Measurements from ENCODE around the gene TTI1.
"Not testable (repeated sequence)": the region's sequence is repeated elsewhere in the genome, so short reads cannot be mapped to it uniquely, and the experiment has no call there.

Gene TTI1

DNA sequence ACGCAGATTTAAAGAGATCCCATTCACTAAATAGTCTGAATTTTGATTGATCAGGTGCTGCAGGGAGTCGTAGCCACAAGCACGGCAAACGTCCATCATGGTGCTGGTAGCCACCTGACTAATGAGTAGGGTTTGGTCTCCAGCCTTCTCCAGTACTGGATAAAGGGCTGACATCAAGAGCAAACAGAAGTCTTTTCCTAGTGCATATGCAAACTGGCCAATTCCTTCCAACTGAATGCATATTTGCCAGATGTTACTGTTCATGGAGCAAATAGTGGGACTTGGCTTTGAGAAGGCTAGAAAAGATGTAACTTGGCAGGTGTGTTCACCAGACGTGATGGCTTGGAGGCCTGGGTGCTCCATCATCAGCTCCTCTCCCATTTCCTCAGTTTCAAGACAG is 21.6 kb downstream of the TTI1 start:
- TF ChIP-seq CSDC2 (CRISPR knock-in tag; IDR thresholded peaks at IDR 0.05) (no peak), TOX (CRISPR knock-in tag; IDR thresholded peaks at IDR 0.05; ENCODE audit: borderline replicate concordance) (no peak), ZFP3 (CRISPR knock-in tag; IDR thresholded peaks at IDR 0.05) (no peak), ARNTL (CRISPR knock-in tag; IDR thresholded peaks at IDR 0.05; ENCODE audit: borderline replicate concordance, low read depth) (no peak), BACH2 (CRISPR knock-in tag; IDR thresholded peaks at IDR 0.05; ENCODE audit: borderline replicate concordance) (no peak), PATZ1 (CRISPR knock-in tag; IDR thresholded peaks at IDR 0.05; ENCODE audit: borderline replicate concordance) (no peak), ZFP30 (CRISPR knock-in tag; IDR thresholded peaks at IDR 0.05) (no peak)
- no peak for ATAC-seq

DNA sequence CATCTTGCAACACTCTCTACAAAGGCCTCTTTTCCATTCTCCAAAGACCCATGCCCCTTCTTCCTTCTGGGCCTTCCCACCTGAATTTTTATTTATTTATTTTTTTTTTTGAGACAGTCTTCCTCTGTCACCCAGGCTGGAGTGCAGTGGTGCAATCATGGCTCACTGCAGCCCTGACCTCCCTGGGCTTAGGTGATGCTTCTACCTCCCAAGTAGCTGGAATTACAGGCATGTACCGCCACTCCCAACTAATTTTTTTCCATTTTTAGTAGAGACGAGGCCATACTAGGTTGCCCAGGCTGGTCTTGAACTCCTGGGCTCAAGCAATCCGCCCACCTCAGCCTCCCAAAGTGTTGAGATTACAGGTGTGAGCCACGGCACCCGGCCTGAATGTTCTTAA is 23.8 kb downstream of the TTI1 start:
- ATAC-seq, result not testable (repeated sequence)

- TF ChIP-seq CSDC2 (CRISPR knock-in tag; IDR thresholded peaks at IDR 0.05), result no peak
- no peak for TF ChIP-seq TCF4 (CRISPR knock-in tag; IDR thresholded peaks at IDR 0.05; ENCODE audit: borderline replicate concordance)
- no peak for TF ChIP-seq ZFP3 (CRISPR knock-in tag; IDR thresholded peaks at IDR 0.05)
- TF ChIP-seq ISL1 (CRISPR knock-in tag; IDR thresholded peaks at IDR 0.05), result no peak
- TF ChIP-seq PPARA (CRISPR knock-in tag; IDR thresholded peaks at IDR 0.05; ENCODE audit: borderline replicate concordance), result no peak
- no peak for ATAC-seq
Observed at GRCh38 chr20:38008233-38008944, 24.9 kb downstream of the TTI1 start.

DNA sequence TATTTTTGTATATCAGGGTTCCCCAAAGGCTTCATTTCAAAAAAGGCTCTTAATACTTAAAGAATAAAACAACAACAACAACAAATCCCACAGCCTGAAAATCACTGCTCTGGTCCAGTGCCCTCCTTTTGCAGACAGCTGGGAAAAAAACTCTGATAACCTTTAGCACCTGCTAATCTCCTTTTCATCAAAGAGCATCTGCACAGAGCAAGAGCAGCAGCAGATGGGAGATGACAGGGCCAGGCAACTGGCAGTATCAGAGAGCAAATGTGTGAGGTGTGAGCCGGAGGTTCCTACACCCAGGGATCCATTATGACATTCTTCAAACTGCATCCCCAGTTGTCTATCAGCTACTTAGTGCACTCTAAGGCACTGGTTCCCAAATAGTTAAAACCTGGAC is 25.7 kb downstream of the TTI1 start:
- ATAC-seq, result no peak
- TF ChIP-seq TCF4 (CRISPR knock-in tag; IDR thresholded peaks at IDR 0.05; ENCODE audit: borderline replicate concordance), result peak; percentile 59; the same call in 1 of the 2 replicates
- no peak for TF ChIP-seq OSR1 (CRISPR knock-in tag; IDR thresholded peaks at IDR 0.05)

DNA sequence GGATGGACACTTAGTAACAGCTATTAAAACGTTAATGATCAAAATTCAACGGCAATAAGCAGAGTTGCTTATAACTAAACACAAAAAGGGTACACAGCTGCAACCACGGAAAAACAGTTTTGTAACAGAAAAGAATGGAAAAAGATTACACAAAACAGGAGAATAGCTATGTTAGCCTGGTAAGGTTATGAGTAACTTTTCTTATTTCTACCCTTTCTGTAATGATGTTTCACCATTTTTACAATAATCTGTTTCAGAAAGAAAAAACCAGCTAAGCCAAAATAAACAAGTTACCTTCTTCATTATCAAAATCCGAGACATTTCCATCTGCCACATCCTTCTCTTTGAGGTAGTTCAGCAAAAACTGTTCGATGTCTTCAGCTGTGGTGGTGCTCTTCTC is 27.4 kb downstream of the TTI1 start:
- ATAC-seq, result no peak
- TF ChIP-seq, protein P1, sequence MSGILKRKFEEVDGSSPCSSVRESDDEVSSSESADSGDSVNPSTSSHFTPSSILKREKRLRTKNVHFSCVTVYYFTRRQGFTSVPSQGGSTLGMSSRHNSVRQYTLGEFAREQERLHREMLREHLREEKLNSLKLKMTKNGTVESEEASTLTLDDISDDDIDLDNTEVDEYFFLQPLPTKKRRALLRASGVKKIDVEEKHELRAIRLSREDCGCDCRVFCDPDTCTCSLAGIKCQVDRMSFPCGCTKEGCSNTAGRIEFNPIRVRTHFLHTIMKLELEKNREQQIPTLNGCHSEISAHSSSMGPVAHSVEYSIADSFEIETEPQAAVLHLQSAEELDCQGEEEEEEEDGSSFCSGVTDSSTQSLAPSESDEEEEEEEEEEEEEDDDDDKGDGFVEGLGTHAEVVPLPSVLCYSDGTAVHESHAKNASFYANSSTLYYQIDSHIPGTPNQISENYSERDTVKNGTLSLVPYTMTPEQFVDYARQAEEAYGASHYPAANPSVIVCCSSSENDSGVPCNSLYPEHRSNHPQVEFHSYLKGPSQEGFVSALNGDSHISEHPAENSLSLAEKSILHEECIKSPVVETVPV (CRISPR knock-in tag; IDR thresholded peaks at IDR 0.05), result no peak
- TF ChIP-seq CSDC2 (CRISPR knock-in tag; IDR thresholded peaks at IDR 0.05) (no peak), GLIS3 (CRISPR knock-in tag; IDR thresholded peaks at IDR 0.05) (no peak), RARB (CRISPR knock-in tag; IDR thresholded peaks at IDR 0.05) (no peak), PATZ1 (CRISPR knock-in tag; IDR thresholded peaks at IDR 0.05; ENCODE audit: borderline replicate concordance) (no peak), SNAI2 (CRISPR knock-in tag; IDR thresholded peaks at IDR 0.05) (no peak), ZNF8 (CRISPR knock-in tag; IDR thresholded peaks at IDR 0.05) (no peak), BACH2 (CRISPR knock-in tag; IDR thresholded peaks at IDR 0.05; ENCODE audit: borderline replicate concordance) (no peak), ZC3H10 (CRISPR knock-in tag; IDR thresholded peaks at IDR 0.05) (no peak), ZFP3 (CRISPR knock-in tag; IDR thresholded peaks at IDR 0.05) (no peak), ARNTL (CRISPR knock-in tag; IDR thresholded peaks at IDR 0.05; ENCODE audit: borderline replicate concordance, low read depth) (no peak)
- TF ChIP-seq, protein P2, sequence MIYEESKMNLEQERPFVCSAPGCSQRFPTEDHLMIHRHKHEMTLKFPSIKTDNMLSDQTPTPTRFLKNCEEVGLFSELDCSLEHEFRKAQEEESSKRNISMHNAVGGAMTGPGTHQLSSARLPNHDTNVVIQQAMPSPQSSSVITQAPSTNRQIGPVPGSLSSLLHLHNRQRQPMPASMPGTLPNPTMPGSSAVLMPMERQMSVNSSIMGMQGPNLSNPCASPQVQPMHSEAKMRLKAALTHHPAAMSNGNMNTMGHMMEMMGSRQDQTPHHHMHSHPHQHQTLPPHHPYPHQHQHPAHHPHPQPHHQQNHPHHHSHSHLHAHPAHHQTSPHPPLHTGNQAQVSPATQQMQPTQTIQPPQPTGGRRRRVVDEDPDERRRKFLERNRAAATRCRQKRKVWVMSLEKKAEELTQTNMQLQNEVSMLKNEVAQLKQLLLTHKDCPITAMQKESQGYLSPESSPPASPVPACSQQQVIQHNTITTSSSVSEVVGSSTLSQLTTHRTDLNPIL (CRISPR knock-in tag; IDR thresholded peaks at IDR 0.05; ENCODE audit: low read depth), result no peak

GRCh38 chr20:38004416-38004815 is 28.8 kb downstream of the TTI1 start:
- TF ChIP-seq OSR1 (CRISPR knock-in tag; IDR thresholded peaks at IDR 0.05) (no peak), PPARA (CRISPR knock-in tag; IDR thresholded peaks at IDR 0.05; ENCODE audit: borderline replicate concordance) (no peak), PATZ1 (CRISPR knock-in tag; IDR thresholded peaks at IDR 0.05; ENCODE audit: borderline replicate concordance) (no peak)

More at GRCh38 chr20:38004416-38004815, 28.8 kb downstream of the TTI1 start:
- ATAC-seq, result no peak
